Measurements from ENCODE around the gene SYNJ1. TPM values are rescaled to one million over a fixed set of nuclear protein-coding genes. Genes with fewer than 3 reads are reported as not detected.

The SYNJ1 gene
- total RNA-seq, 1 experiment from 2014 or later, result 6.0 TPM

GRCh38 chr21:32581732-32582131 is 146.1 kb downstream of the SYNJ1 start:
- DNase-seq (ENCODE audit: low spot score), result no peak

DNA sequence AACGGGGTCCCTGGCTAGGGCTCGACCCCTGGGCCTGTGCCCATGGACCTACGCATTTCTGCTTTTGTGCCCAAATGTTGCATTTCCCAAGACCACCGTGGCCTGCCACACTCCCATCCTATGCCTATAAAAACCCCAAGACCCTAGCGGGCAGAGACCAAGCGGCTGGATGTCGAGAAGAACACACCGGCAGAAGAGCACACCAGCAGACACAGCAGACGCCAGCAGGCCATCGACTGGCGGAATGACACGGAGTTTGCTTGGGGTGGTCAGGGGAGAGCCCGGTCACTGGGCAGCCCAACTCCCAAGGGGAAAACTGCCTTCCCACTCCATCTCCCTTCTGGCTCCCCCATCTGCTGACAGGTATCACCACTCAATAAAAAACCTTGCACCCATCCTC is 146.9 kb downstream of the SYNJ1 start:
- no peak for DNase-seq (ENCODE audit: low spot score)

Other genes starting within 250 kb of the SYNJ1 start
- gene TCP10L, start 142.5 kb downstream of the SYNJ1 start, total RNA-seq (2014; rRNA removed; shearing (Covaris generic)), result not detected in 2 replicates
- 72.1 and 116 TPM in 2 replicates for gene CFAP298, start 115.6 kb downstream of the SYNJ1 start, total RNA-seq (2014; rRNA removed; shearing (Covaris generic))
- 33.8 and 47.6 TPM in 2 replicates for gene PAXBP1, start 43.7 kb upstream of the SYNJ1 start, total RNA-seq (2014; rRNA removed; shearing (Covaris generic))

All from A172 (cell line).